NCI-H2029 treated with DMSO at 0.1 percent for 48 hours (cell line): ENCODE measurements around the gene TRAPPC3.
A peak's percentile ranks its signal among the peaks of the same experiment; 100 is the strongest.
"Not testable (repeated sequence)": the region's sequence is repeated elsewhere in the genome, so short reads cannot be mapped to it uniquely, and the experiment has no call there.

Experiments used
- DNase-seq: peaks from one replicate; lab custom pipeline; 2025; lab: John Stamatoyannopoulos, UW

Gene TRAPPC3

GRCh38 chr1:36149237-36149972 lies at the start of gene TRAPPC3:
Gene TRAPPC3 (minus strand): TSS chr1:36149486. CDS start chr1:36149378, 108 bp downstream.
- peak; percentile 93 for DNase-seq

DNA sequence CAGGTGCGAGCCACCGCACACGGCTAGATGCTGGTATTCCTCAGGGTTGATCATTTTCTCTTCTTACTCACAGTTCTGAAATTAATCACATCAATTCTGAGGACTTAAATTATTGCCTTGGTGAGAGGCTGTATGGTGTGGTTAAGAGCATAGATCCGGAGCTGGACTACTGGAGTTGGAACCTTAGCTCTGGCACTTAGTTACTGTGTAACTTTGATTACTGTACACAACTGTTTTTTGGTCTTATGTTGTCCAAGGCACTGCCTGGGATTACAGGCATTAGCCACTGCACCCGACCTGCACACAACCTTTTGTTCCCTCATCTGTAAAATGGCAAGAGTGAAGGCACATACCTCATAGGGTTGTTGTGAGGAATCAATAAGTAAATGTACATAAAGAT lies 49.4 kb upstream of the TRAPPC3 start:
- DNase-seq, result no peak

DNA sequence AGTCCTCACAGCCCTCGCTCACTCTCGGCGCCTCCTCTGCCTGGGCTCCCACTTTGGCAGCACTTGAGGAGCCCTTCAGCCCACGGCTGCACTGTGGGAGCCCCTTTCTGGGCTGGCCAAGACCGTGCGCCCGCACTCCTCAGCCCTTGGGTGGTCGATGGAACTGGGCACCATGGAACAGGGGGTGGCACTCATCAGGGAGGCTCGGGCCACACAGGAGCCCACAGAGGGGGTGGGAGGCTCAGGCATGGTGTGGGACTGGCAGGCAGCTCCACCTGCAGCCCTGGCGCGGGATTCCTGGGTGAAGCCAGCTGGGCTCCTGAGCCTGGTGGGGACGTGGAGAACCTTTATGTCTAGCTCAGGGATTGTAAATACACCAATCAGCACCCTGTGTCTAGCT lies 47.5 kb upstream of the TRAPPC3 start:
- DNase-seq, result not testable (repeated sequence)

DNA sequence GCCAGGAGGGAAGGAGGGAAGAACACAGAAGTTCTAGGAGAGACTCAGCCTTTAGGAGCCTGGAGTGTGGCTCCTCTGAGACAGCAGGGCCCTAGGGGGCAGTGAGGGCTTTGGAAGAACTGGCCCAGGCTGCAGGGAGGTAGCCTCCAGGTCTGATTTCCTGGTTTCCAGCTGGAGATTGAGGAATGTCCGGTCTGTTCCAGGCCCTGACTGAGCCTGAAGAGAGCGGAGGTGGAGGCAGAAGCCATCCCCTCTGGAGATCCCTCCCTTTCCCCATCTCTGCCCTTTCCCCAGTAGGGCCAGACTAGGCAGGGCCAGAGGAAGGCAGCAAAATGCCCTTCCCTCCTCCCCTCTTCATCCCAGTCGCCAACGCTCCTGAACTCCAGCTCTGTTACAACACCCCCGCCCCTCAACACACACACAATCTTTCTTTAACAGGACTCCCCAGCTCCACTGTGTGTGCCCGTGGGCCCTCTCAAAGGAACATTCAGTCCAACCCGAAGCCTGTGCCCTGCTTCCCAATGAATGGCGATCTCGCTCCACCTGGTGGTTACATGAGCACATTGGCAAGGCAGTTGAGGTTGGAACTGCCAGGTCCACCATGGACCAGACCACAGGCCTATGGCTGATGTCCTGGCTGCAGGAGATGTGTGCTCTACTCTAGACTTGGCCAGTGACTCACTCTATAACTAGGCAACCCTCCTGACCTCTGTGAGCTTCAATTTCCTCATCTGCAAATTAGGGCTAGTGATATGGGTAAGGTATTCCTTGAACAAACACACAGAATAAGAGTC lies 38.7 kb upstream of the TRAPPC3 start:
- DNase-seq, result peak; percentile 74

DNA sequence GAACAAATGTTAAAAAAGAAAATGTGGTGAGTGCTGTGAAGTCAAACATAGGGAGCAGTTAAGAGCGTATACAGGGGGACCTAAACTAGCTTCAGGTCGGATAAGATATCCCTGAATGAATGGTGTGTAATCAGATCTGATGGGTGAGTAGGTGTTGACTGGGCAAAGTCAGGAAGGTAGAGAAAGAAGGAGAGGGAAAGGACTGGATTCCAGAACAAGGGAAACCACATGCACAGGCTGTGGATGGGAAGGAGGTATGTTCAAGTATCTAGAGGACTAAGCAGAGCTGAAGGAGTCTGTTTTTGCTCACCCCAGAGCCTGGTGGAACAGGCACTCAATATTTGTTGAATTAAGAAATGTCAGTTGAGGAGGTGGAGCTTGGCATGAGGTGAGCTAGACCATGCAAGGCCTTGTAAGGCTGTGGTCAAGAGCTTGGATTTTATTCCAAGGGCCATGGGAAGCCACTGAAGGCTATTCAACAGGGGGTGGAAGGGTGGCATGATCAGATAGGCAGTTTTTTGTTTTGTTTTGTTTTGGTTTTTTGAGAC lies 34.1 kb upstream of the TRAPPC3 start:
- peak; percentile 68 for DNase-seq

DNA sequence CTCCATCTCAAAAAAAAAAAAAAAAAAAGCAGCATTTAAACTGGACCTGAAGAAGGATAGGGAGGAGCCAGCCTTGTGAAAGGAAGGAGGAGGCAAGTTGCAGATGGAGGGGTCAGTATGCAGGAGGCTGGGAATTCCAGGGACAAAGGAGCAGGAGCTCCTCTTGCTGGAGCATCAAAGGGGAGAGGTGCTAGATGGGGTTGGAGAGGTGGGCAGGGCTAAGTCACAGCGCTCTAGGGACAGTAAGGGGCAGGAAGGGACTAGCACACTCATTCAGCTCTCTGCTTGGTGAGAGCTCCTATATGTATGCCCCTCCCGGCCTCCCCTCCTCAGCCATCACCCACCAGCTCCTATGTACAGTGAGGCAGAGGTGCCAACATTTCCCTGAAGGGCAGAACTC lies 33.4 kb upstream of the TRAPPC3 start:
- DNase-seq, result peak; percentile 68

- no peak for DNase-seq
Observed at GRCh38 chr1:36179220-36179600, 29.9 kb upstream of the TRAPPC3 start.

GRCh38 chr1:36178471-36179219 lies 29.4 kb upstream of the TRAPPC3 start:
- no peak for DNase-seq

GRCh38 chr1:36177589-36178431 lies 28.5 kb upstream of the TRAPPC3 start:
- no peak for DNase-seq

DNA sequence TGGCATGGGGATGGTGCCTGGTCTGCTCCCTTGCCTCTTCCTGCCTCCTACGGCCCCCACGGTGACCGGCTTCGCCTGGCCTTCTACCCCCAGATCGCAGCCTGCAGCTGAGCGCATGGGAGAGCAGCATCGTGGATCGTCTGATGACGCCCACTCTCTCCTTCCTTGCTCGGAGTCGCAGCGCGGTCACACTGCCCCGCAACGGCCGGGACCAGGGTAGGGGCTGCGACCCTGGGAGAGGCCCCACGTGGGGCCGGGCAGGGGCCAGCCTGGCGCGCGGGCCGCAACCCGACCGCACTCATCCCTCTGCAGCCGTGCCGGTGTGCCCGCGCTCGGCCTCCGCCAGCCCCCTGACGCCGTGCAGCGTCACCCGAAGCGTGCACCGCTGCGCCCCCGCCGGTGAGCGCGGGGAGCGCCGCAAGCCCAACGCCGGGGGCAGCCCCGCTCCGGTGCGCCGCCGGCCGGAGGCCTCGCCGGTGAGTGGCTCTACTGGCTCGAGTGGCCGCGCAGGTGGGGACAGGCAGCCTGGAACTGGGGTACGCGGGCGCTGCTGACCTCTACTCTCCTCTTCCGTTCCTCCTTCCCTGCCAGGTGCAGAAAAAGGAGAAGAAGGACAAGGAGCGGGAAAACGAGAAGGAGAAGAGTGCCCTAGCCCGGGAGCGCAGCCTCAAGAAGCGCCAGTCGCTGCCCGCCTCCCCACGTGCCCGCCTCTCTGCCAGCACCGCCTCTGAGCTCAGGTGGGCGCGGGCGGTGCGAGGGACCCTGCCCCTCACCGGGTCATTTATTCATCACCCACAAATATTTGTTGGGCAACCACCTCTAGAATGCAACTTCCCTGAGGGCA lies 27.0 kb upstream of the TRAPPC3 start:
- DNase-seq, result no peak

DNA sequence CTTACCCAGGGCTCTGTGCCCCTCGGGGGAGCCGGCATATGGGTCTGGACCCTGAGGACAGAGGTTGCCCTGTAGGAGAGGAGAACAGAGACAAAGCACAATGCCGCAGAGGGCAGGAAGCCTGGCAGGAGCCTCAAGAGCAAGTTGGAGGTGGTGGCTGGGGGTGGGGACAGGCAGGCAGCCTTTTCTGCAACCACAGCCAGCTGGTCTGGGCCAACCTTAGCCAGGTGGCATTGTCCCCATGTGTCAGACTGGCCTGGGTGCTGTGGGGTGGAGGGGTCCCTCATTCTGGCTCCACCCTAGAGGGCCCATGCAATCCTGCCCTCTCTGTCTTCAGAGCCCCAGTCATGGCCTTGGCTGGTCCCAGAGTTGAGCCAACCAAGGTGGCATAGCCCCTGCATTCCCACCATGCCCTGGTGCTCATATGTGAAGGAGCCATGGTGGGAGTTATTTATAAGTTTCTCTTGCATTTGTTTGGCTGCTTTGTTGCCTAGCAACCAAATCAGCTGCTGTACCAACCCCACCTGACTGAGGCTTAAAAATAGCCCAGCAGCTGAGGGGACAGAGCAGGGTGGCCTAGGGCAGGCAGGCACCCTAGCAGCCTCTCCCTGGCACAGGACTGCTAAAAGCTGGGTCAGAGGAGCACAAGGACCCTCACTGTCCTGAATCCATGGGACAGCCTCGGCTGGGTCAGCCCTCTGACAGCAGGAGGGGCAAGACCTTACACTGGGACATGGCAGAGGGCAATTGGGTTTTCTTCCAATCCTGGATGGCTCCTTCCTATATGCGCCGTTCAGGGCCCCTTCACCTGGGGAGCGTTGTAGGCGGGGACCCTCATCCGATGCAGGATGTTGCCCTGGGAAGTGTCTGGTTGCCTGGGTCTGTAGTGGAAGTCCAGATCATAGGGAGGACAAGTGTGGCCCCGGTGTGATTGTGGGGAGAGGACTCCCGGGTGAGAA lies 26.1 kb upstream of the TRAPPC3 start:
- DNase-seq, result no peak

DNA sequence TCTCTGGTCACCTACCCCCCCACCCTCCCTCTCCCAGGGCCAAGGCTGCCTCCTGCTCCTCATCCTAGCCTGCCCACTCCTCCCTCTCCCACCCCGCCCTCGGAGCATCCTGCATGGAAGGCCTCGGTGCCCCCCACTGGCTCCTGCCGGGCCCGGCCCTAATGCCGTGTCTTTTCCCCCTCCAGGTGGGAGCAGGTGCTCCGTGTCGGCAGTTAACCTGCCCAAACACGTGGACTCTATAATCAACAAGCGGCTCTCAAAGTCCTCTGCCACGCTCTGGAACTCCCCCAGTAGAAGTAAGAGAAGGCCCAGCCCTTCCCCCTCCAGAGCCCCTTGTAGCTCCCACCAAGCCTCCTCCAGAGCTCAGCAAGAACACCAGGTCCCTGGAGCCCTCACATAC lies 25.4 kb upstream of the TRAPPC3 start:
- no peak for DNase-seq

- DNase-seq, result no peak
Observed at GRCh38 chr1:36172983-36173382, 23.7 kb upstream of the TRAPPC3 start.

DNA sequence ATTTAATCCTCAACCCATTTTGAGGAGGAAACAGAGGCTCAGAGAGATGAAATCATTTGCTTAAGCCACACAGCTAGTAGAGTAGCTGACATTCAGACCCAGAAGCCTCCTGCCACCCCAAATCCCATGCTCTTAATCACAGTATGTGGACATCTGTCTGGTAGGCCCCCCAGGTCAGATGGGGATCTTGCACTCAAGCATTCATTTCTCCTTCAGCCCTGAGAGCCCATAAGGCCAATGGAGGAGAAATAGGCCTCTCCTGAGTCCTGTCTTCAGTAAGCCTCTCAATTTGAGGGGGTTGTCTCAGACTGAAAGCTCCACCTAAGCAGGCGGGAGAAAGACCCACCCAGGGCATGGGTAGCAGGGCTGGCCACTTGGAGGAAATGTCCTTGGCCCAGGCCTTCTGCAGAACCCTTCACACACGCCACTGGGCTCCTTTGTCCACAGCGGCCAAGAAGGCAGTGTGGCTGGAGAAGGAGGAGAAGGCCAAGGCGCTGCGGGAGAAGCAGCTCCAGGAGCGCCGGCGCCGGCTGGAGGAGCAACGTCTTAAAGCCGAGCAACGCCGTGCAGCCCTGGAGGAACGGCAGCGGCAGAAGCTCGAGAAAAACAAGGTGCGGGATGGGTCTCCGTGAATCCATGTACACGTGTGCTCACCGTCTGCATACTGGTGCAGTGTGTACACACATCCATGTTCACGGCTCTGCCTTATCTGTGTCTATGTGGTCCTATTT lies 22.9 kb upstream of the TRAPPC3 start:
- DNase-seq, result no peak

GRCh38 chr1:36170643-36171412 lies 21.5 kb upstream of the TRAPPC3 start:
- DNase-seq, result no peak

GRCh38 chr1:36168514-36168913 lies 19.2 kb upstream of the TRAPPC3 start:
- DNase-seq, result no peak

DNA sequence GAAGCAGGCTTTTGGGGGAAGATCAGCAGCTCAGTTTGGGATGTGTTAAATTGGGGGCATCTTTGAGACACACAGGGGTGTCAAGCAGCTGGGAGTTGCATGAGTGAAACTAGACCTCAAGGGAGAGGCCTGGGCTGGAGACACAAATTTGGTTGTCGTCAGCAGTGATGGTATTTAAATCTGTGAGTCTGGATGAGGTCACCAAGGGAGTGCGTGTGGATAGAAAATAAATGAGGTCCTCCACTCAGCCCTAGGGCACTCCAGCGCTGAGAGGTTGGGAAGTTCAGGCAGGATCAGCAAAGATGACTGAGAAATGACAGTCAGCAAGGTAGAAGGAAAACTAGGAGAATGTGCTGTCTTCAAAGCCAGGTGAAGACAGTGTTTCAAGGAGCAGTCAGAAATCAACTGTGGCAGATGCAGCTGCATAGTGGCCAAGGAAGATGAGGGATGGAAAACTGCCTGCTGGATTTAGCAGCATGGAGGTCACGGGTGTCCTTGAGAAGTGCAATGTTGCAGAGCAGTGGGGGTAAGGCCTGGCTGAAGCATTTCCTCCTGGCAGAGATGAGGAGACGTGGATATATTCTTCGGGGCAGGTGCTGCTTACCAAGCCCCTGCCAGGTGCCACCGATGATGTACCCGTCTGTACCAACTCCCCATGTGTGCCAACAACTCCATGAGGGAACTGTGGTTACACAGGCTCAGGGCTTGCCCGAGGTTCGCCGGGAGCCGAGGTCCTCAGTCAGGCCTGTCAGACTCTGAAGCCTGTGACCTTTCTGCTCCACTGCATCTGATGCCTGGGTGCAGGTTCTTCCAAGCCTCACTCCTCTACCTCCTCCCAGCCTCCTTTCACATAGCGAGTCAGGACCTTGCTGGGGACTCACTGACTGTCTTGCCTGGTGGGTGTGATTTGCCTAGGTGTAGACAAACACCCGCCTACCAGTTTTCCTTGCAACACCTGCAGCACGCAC lies 17.9 kb upstream of the TRAPPC3 start:
- DNase-seq, result no peak
